ENCODE results near the gene B4GALT4. TPM values are rescaled to one million over a fixed set of nuclear protein-coding genes. Genes with fewer than 3 reads are reported as not detected.

B4GALT4 gene
- polyA plus RNA-seq, 2 of the 4 experiments (the other 2 are of a cell fraction): 101 to 193 TPM

DNA sequence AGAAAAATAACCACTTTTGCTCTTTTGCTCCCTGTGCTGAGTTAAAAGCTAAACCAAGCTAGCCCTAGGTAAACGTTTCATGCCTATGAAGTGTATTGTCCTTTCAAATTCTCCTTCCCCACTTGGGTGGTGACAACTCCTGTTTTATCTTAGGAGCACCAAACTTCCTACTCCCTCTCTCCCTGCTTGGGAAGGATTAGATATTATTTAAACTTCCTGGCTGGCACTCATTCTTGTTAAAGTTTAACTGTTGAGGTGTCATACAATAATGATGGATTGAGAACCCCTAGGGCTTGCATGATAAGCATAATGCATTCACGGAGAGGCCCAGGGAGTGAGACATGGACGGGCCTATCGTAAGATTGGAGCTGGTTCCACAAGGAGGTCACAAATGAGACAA lies 29.5 kb downstream of the B4GALT4 start (continued):
- peak; percentile 21; the same call in 1 of the 3 replicates for TF ChIP-seq SMC3 (IDR thresholded peaks at IDR 0.05)

DNA sequence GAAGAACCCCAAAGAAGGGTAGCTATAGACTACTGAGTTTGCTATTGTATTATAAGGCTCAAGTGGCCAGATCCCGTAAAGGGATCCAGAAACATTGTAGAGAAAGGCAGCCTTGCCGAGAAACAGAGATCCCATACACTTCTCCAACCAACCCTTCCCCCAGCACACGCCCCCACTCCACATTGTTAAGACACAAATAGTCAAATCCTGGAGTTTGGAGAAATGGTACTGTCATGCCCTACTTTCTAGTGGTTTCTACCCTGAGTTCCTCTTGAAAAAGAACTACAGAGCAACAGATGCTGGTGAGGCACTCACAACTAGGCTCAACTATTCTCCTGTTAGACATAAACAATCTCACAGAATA lies 33.2 kb downstream of the B4GALT4 start:
- peak overlapping the region; percentile 87 for H3K4me2 ChIP-seq
- FAIRE-seq (no peak), ATAC-seq (no peak), DNase-seq (ENCODE audit: low read depth in 1 of 2, low spot score in 1 of 2) (no peak)
- H3K9me3 ChIP-seq: no peaks in the 10 kb centered on the region
- H3K4me1 ChIP-seq: peaks cover 85% of the 10 kb centered on the region
- no peak overlapping the region for H3K4me3 ChIP-seq
- WGBS (ENCODE audit: missing lambda C conversion rate): 56% methylated on average over 3 of the region's 3 CpGs
- TF ChIP-seq, protein P1, sequence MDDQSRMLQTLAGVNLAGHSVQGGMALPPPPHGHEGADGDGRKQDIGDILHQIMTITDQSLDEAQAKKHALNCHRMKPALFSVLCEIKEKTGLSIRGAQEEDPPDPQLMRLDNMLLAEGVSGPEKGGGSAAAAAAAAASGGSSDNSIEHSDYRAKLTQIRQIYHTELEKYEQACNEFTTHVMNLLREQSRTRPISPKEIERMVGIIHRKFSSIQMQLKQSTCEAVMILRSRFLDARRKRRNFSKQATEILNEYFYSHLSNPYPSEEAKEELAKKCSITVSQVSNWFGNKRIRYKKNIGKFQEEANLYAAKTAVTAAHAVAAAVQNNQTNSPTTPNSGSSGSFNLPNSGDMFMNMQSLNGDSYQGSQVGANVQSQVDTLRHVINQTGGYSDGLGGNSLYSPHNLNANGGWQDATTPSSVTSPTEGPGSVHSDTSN (IDR thresholded peaks at IDR 0.05): 0 out of 2 replicates have a peak, but pooled peaks have one; percentile 20
- TF ChIP-seq ATOH8 (CRISPR knock-in tag; IDR thresholded peaks at IDR 0.05; ENCODE audit: low read depth): no peak
- POLR2A ChIA-PET: interaction anchor here (1.3 kb wide), 1 partner anchor 33 kb away, joined by 4 read pairs; the partner anchor contains the start of gene B4GALT4
- CTCF ChIA-PET: interaction anchor here (1.1 to 3.7 kb wide), 6 partner anchors 15 to 61 kb away, joined by 3 to 18 read pairs (median 8); partner anchors contain the start of gene TEX55
- H3K27ac ChIP-seq: peak overlapping the region; percentile 90 to 91

DNA sequence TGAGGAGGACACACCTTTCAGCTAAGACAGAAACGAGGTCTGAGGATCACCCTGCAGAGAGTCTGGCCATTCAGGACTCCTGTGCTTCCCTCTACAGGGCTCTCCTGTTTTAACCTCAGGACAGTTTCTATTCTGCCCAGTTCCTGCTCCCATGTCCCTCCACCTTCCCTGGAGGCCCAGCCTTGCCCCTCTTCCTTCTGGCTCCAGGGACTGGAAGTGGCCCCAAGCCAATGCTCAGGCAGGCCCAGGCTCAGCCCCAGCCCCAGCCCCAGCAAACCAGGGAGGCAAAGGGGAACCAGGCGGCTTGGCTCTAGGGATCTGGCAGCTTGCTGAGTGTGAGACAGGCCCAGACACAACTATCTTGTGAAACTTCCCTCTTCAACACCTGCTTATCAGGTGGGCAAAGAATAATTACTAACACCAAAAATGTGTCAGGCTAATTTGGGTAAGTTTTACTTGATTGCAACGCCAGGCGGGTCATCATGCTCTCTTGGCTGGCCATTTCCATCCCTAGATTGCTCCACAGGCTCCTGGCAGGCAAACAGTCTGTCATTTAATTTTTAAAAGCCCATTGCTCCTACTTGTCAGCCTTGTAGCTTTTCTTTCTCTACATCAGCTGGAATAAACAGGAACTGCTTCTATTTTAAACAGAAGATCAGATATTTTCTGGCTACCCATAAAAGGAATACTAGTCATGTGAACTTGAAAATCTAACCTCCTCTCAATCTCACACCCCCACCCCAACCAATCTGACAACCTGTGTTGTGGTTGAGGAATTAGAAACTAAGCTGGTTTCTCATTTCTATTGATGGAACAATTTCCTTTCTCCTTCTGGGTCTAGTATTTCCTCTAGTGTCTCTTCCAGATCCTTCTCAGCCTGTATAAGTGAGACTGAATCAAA lies 33.8 kb downstream of the B4GALT4 start:
- ATAC-seq (peak; percentile 81 to 82), DNase-seq (ENCODE audit: low read depth in 1 of 2, low spot score in 1 of 2) (peak; percentile 66 to 85), FAIRE-seq (no peak)
- WGBS (ENCODE audit: missing lambda C conversion rate): 53% methylated on average over 4 of the region's 4 CpGs
- ChIA-PET POLR2A (interaction anchor here (0.6 to 1.3 kb wide), 3 partner anchors 33 to 264 kb away, joined by 3 to 4 read pairs (median 3); partner anchors contain the start of gene B4GALT4), CTCF (interaction anchor here (1.0 to 3.7 kb wide), 9 partner anchors 12 to 108 kb away, joined by 3 to 18 read pairs (median 7); partner anchors contain the start of gene TEX55)
- Histone ChIP-seq H3K4me1 (peaks cover 79% of the 10 kb centered on the region), H3K27ac (peak overlapping the region; percentile 90 to 91), H3K4me2 (peak overlapping the region; percentile 87), H3K4me3 (no peak overlapping the region), H3K9me3 (no peaks in the 10 kb centered on the region)
- TF ChIP-seq NPAS2 (CRISPR knock-in tag; IDR thresholded peaks at IDR 0.05; ENCODE audit: borderline replicate concordance) (no peak), CBX2 (IDR thresholded peaks at IDR 0.05; ENCODE audit: borderline replicate concordance, low read depth) (no peak), HDAC2 (IDR thresholded peaks at IDR 0.05) (no peak), ESRRA (IDR thresholded peaks at IDR 0.05; ENCODE audit: borderline replicate concordance, low read length) (no peak), EP300 (IDR thresholded peaks at IDR 0.05) (no peak), E2F6 (IDR thresholded peaks at IDR 0.05; ENCODE audit: borderline replicate concordance, low read depth) (no peak), HOXA7 (CRISPR knock-in tag; IDR thresholded peaks at IDR 0.05) (no peak), FOXS1 (CRISPR knock-in tag; IDR thresholded peaks at IDR 0.05) (no peak), TFCP2L1 (CRISPR knock-in tag; IDR thresholded peaks at IDR 0.05) (no peak), CBX8 (IDR thresholded peaks at IDR 0.05) (no peak), TP53 (CRISPR knock-in tag; IDR thresholded peaks at IDR 0.05) (0 out of 2 replicates have a peak, but pooled peaks have one; percentile 45), RAD21 (conservative IDR thresholded peaks at IDR 0.05 in 1 of 2, IDR thresholded peaks at IDR 0.05 in 1 of 2) (peak; percentile 49 to 60), KDM1A (IDR thresholded peaks at IDR 0.05; ENCODE audit: low read depth) (no peak), CTCF (IDR thresholded peaks at IDR 0.05) (peak; percentile 29; the same call in 2 of the 3 replicates), RFX5 (IDR thresholded peaks at IDR 0.05) (no peak), RNF2 (IDR thresholded peaks at IDR 0.05; ENCODE audit: borderline replicate concordance, low read depth) (no peak), SMC3 (IDR thresholded peaks at IDR 0.05) (peak; percentile 42; the same call in 2 of the 3 replicates), JUNB (IDR thresholded peaks at IDR 0.05) (no peak)

Measured in A549 (cell line).